Mucosa of descending colon (tissue), 3 donors: ENCODE results near the gene ELMOD1. TPM values are rescaled to one million over a fixed set of nuclear protein-coding genes. Genes with fewer than 3 reads are reported as not detected.

ENCODE experiments used
- ATAC-seq: fragments of 200-7000 bp; cut with Tn5 transposase; one replicate; pipeline ENCODE4 v1.9.1; 2020; ENCODE audit warnings: mild to moderate bottlenecking, moderate library complexity
- DNase-seq, 3 donors: peaks; one replicate each; pipeline ENCODE4 v3.0.0-alpha.2; 2020
- H3K36me3 ChIP-seq: fragments of 200-600 bp; one replicate; pipeline ENCODE4 v1.8.0; 2021; ENCODE audit warnings: low read depth, mild to moderate bottlenecking
- H3K4me1 ChIP-seq: fragments of 200-600 bp; one replicate; pipeline ENCODE4 v1.8.0; 2021; ENCODE audit warnings: low read depth, mild to moderate bottlenecking
- H3K4me3 ChIP-seq: fragments of 200-600 bp; one replicate; pipeline ENCODE4 v1.8.0; 2021; ENCODE audit warnings: mild to moderate bottlenecking
- H3K9me3 ChIP-seq: fragments of 200-600 bp; one replicate; pipeline ENCODE4 v1.8.0; 2021; ENCODE audit warnings: mild to moderate bottlenecking
- CTCF ChIP-seq: fragments of 200-600 bp; IDR thresholded peaks from one replicate; pipeline ENCODE4 v1.8.0; 2022; ENCODE audit warnings: antibody characterized with exemption, mild to moderate bottlenecking
- intact Hi-C, 2 donors: fragments of 100-400 bp; cut with DNase I in 1 of 2; cut with micrococcal nuclease in 1 of 2; formaldehyde crosslinking; loops; one replicate each; pipeline versions ENCODE4 v1.11.0 to v1.11.1; 2022; cut with DNase I, micrococcal nuclease
- long read RNA-seq, 2 donors: library from polyadenylated mRNA; unstranded; transcript quantifications; one replicate each; pipeline ENCODE4 v2.0.0, GENCODE V29; 2019 to 2021
- total RNA-seq, 3 donors: library from RNA; stranded (reverse); fragmentation: NEBNext Ultra II Directional in 2 of 3; extraction: Animal tissue kit (Norgen Biotek cat#: 25700) in 2 of 3; gene quantifications; one replicate each; pipeline versions ENCODE4 v1.2.1 to v1.2.4, GENCODE V29; 2021 to 2023
- donor health status: DM: no; HTN: no; CAD: no; lungs with moderate emphysema.
- donor health status: DM: no; HTN: no; CAD: no.
- donor health status: DM: no; HTN: yes; CAD: no.

Gene ELMOD1
- under 1 TPM in 2 of 3 donors, not detected in 1; 0.31 to 0.57 TPM for total RNA-seq
- long read RNA-seq, donor 1, result 0 reads
- long read RNA-seq, donor 2, result 0 reads

GRCh38 chr11:107590460-107591377 is at the start of gene ELMOD1:
Gene ELMOD1 (plus strand): TSS chr11:107591147. CDS start chr11:107618190, 27,043 bp downstream.
- peak in 2 of 3 donors; percentile 19 to 46 for DNase-seq
- intact Hi-C loops, result no loop called here
- H3K9me3 ChIP-seq, result no peaks in the 10 kb centered on the region

DNA sequence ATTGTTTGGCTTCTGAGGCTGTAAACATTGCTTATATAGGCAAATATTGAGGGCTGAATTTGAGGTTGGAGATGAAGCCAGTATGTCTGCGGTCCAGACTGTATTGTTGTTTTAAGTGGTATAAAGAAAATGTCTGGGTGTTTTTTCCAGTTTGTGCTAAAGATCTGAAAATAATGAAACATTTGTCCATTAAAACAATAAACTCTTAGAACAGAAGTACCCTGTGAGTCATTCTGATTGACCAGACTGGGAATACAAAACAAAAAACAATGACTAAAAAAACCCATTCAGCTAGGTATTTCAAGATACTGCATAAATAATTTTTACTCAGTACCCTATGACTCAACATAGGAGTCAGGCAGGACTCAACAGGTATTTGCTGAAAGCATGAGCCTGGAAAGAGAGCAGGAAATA is 45.8 kb upstream of the ELMOD1 start:
- Histone ChIP-seq H3K4me1 (no peaks in the 10 kb centered on the region), H3K36me3 (no peaks in the 10 kb centered on the region), H3K4me3 (no peak overlapping the region), H3K9me3 (no peaks in the 10 kb centered on the region)
- DNase-seq, result no peak
- no peak for TF ChIP-seq CTCF
- ATAC-seq, result no peak
- intact Hi-C loops, result no loop called here

More at GRCh38 chr11:107590460-107591377, at the start of gene ELMOD1:
- Histone ChIP-seq H3K36me3 (no peaks in the 10 kb centered on the region), H3K4me1 (peaks cover 9% of the 10 kb centered on the region), H3K4me3 (no peak within 1 kb of the TSS)
- no peak for TF ChIP-seq CTCF
- ATAC-seq, result peak; percentile 68

DNA sequence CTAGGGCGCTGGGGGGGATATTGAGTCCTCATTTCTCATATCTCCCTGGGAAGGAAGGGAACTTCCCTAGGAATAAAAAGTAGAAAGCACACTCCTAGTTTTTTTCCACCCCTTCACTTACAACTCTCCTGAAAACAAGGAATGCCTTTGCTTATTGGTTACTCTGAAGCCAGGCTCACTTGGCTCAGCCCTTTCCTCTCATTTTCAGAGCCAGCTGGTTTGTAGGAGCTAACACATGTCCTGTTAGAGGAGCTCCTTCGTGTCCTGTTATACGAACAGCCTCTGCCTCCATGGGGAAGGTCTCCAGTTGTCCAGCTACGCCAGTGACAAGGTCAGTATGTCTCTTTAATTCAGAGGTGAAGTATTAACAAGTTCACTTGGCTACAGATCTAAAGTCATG is 43.0 kb upstream of the ELMOD1 start:
- H3K9me3 ChIP-seq, result no peaks in the 10 kb centered on the region
- TF ChIP-seq CTCF, result no peak
- no peaks in the 10 kb centered on the region for H3K36me3 ChIP-seq
- no peak for ATAC-seq
- DNase-seq, result no peak
- intact Hi-C loops, result no loop called here
- no peak overlapping the region for H3K4me3 ChIP-seq
- H3K4me1 ChIP-seq, result no peaks in the 10 kb centered on the region

DNA sequence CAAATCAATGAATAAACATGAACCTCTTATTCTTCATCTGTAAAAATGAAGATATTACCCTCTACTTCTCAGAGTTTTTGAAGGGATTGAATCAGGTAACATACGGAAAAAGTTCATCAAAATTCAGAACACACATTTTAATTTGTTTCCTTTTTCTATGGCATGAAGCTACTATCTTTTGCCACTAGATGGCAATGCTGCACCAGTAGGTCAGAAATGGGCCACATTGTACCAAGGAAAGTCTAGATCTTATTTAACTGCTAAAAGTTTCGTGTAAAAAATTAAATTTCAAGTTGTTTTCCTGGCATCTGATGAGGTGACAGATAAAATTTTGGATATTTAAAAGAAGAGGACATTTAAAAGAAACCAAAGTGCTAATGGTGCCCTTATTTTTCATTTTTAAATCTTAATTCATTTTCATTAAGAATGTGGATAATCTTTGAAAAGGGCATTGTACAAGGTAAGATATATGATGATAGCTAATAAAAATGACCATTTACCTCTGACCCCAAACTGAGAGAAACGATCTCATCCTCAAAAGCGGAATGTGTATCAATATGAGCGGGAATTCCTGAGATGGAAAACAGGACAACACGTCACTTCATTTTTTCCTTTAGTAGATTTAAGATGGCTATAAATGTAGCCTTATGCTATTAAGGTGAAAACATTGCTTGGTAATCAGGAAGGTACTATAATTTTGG is 41.5 kb upstream of the ELMOD1 start:
- DNase-seq, result peak in 1 of 3 donors; percentile 22
- H3K4me1 ChIP-seq, result no peaks in the 10 kb centered on the region
- intact Hi-C loops, result no loop called here
- H3K4me3 ChIP-seq, result no peak overlapping the region
- peak; percentile 81 for TF ChIP-seq CTCF
- peak; percentile 67 for ATAC-seq
- no peaks in the 10 kb centered on the region for H3K9me3 ChIP-seq
- no peaks in the 10 kb centered on the region for H3K36me3 ChIP-seq

GRCh38 chr11:107549954-107550285 is 41.0 kb upstream of the ELMOD1 start:
- Histone ChIP-seq H3K4me1 (no peaks in the 10 kb centered on the region), H3K4me3 (no peak overlapping the region), H3K9me3 (no peaks in the 10 kb centered on the region), H3K36me3 (no peaks in the 10 kb centered on the region)
- DNase-seq (no peak), ATAC-seq (no peak)
- intact Hi-C loops, result no loop called here
- no peak for TF ChIP-seq CTCF
